Mucosa of rectum (tissue), 2 donors: ENCODE results near the gene MOSMO.

Experiments
- H3K27ac ChIP-seq, 2 donors: one replicate each; pipeline ENCODE4 v1.7.0; 2013; ENCODE audit warnings: inconsistent platforms in 2 of 2, low read depth in 2 of 2, low read length in 2 of 2
- H3K27me3 ChIP-seq, 2 donors: one replicate each; pipeline ENCODE4 v1.7.0; 2013; ENCODE audit warnings: low read length in 2 of 2; ENCODE audit not compliant: control insufficient read depth in 2 of 2, insufficient read depth in 2 of 2
- H3K36me3 ChIP-seq, 2 donors: one replicate each; pipeline ENCODE4 v1.7.0; 2013; ENCODE audit warnings: low read length in 2 of 2; ENCODE audit not compliant: control insufficient read depth in 2 of 2, insufficient read depth in 2 of 2
- H3K4me1 ChIP-seq, 2 donors: one replicate each; pipeline ENCODE4 v1.7.0; 2013; ENCODE audit warnings: low read length in 2 of 2, mild to moderate bottlenecking in 1 of 2; ENCODE audit not compliant: control insufficient read depth in 2 of 2, insufficient read depth in 2 of 2
- H3K4me3 ChIP-seq, 2 donors: one replicate each; pipeline ENCODE4 v1.7.0; 2013; ENCODE audit warnings: low read length in 2 of 2
- H3K9ac ChIP-seq, 2 donors: one replicate each; pipeline ENCODE4 v1.7.0; 2013; ENCODE audit warnings: low read length in 2 of 2, low read depth in 1 of 2, mild to moderate bottlenecking in 1 of 2
- H3K9me3 ChIP-seq, 2 donors: one replicate each; pipeline ENCODE4 v1.7.0; 2013; ENCODE audit warnings: low read length in 2 of 2; ENCODE audit not compliant: control insufficient read depth in 2 of 2
- donor health status: healthy.
- donor health status: Normal muscosa, but diverticular disease.

Gene MOSMO

DNA sequence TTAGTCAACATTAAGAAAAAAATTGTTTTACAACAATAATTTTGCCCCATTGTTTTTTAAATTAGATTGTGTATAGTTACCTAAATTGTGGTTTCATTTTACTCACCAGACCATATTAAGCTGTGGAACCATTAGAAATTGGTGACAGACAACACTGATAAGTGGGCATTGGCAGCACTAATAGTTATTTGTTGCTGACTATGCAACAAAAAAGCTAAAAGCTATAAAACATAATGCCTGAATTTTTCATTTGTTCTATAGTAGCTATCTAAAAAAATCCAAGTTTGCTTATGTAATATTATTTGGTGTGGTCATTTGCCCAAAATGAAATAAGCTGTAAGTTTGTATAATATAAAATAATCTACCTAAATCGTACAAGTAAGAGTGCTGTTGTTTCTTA is 70.7 kb downstream of the MOSMO start:
- Histone ChIP-seq H3K27ac (no peak overlapping the region), H3K4me3 (no peak overlapping the region), H3K4me1 (no peaks in the 10 kb centered on the region), H3K27me3 (no peaks in the 10 kb centered on the region), H3K9ac (no peak overlapping the region), H3K36me3 (no peaks in the 10 kb centered on the region), H3K9me3 (no peaks in the 10 kb centered on the region)

DNA sequence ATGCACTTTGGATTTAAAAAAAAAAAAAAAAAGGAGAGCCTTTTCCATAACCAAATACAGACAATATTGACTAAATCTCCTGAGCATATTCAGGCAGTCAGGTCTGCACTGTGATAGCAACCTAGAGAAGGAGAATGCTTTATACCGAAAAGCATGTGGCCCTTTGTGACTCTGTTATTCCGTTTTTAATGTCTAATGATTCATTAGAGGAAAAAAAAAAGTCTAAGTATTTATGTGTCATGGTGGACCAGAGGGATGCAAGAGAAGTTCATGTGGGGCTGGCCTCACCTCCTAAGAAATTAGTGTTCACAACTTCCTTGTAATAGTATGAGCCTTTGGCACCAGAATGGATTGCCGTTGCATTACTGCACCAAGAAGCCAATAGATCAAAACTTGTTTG is 73.1 kb downstream of the MOSMO start:
- H3K36me3 ChIP-seq = peaks cover 0 to 4% of the 10 kb centered on the region in 2 donors
- H3K9me3 ChIP-seq = no peaks in the 10 kb centered on the region
- H3K4me3 ChIP-seq = no peak overlapping the region
- no peak overlapping the region for H3K27ac ChIP-seq
- no peak overlapping the region for H3K9ac ChIP-seq
- H3K4me1 ChIP-seq = no peaks in the 10 kb centered on the region
- no peaks in the 10 kb centered on the region for H3K27me3 ChIP-seq

DNA sequence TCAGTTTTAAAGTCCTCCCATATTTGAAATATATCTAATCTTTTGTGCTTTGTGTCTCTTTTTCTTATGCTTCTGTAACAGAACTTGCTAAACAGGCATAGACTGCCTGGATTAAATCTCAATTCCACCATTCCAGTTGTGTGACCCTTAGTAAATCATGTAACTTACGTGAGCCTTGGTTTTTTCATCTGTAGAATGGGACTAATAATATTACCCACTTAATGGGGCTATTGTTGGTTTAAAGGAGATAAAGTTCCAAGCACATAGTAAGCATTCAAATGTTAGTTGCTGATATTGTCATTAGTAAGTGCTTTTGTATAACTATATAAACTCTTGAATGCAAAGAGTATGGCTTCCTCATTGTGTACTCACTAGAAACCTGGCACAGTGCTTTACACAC is 78.5 kb downstream of the MOSMO start:
- peaks cover 0 to 8% of the 10 kb centered on the region in 2 donors for H3K36me3 ChIP-seq
- no peak overlapping the region for H3K27ac ChIP-seq
- H3K27me3 ChIP-seq = no peaks in the 10 kb centered on the region
- no peak overlapping the region for H3K4me3 ChIP-seq
- no peak overlapping the region for H3K9ac ChIP-seq
- H3K9me3 ChIP-seq = no peaks in the 10 kb centered on the region
- no peaks in the 10 kb centered on the region for H3K4me1 ChIP-seq

DNA sequence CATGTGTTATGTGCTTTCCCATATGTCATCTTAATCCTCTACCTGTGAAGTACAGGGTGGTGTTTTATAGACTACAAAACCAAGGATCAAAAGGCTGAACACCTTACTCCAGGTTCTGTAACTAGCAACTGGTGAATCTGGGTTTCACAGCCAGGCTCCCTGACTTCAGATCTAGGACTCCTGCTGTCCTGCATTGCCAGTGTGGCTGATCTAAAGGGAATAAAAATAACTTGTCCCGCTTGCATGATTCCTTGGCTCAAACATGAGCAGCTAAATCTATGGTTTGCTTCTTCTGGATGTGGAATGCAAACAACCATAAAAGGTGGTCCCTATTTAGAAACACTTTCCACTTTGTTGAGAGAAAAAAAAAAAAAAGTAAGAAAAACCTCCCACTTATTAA is 80.7 kb downstream of the MOSMO start:
- Histone ChIP-seq H3K9ac (no peak overlapping the region), H3K27ac (no peak overlapping the region), H3K9me3 (no peaks in the 10 kb centered on the region), H3K27me3 (no peaks in the 10 kb centered on the region), H3K4me1 (no peaks in the 10 kb centered on the region), H3K36me3 (peaks cover 0 to 8% of the 10 kb centered on the region in 2 donors), H3K4me3 (no peak overlapping the region)

DNA sequence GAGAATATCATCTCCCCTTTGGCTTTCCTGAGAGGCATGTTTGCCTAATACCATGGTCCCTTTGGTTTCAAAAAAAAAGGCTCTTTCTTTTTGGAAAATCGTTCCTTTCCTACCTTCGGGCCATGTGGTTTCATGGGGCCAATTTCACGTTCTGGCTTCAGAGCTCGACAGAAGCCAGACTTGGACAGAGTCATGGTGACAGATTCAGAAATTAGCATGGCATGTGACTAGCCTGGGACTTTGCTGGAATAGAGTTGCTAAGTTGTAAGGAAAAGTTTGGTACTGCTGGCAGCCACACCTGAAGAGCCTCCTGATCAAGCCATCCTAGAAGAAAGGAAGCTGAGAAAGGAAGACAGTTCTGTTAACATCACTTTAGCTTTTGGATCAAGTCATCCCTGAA is 82.0 kb downstream of the MOSMO start:
- no peaks in the 10 kb centered on the region for H3K27me3 ChIP-seq
- H3K4me3 ChIP-seq = no peak overlapping the region
- H3K36me3 ChIP-seq = peaks cover 0 to 8% of the 10 kb centered on the region in 2 donors
- no peaks in the 10 kb centered on the region for H3K4me1 ChIP-seq
- no peaks in the 10 kb centered on the region for H3K9me3 ChIP-seq
- no peak overlapping the region for H3K9ac ChIP-seq
- H3K27ac ChIP-seq = no peak overlapping the region

DNA sequence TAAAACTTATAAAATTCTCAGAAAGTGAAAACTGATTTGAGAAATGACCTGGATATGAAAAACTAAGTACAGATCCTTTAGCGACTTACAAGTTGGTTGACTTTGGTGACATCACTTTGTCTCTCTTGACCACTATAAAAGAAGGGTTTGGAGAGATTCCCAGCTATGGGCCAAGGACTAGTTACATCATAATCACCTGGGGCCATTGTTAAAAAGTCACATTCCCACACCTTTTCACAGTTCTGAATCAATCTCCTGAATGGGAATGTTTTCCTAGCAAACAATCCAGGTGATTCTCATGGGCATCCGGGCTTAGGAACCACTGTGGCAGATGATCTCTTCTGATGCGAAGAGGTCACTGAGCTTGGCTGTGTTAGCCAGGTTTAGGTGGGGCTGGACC is 83.8 kb downstream of the MOSMO start:
- H3K9ac ChIP-seq = no peak overlapping the region
- H3K9me3 ChIP-seq = no peaks in the 10 kb centered on the region
- H3K27ac ChIP-seq = no peak overlapping the region
- H3K4me1 ChIP-seq = no peaks in the 10 kb centered on the region
- H3K4me3 ChIP-seq = no peak overlapping the region
- no peaks in the 10 kb centered on the region for H3K27me3 ChIP-seq
- H3K36me3 ChIP-seq = no peaks in the 10 kb centered on the region

DNA sequence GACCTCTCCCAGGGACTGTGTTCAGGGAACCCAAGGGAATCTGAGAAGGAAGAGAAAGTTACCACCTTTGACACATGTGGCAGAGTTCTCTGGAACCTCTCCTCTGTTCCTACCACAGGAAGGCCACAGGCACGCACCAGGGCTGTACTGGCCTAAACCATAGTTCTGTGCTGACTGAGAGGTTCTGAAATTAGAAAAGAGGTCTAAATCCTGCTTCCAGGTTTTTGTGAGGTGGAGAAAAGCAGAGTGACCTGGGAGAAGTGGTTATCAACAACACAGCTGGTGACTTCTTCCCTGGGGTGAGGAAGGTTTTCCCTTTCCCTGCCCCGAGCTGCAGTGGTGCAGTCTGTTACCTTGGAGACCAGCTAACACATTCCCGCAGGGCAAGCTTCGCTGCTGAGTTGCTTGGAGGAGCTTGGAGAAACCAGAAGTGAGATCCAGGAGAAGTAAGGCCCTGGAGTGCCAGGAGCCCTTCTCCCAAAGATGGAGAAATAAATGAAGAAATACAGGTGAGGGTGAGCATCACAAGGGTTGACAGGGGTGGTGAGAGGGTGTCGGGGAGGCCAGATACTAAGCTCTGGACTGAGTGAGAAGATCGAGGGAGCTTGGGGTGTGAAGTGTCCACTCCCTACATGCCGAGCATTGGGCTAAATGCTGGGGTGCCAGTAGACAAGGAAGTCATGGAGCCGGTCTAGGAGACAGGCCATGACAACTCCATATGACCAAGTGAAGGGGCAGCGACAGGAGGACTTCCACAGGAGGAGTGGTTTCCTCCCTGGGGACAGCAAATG is 84.4 kb downstream of the MOSMO start, which contains the start of gene VWA3A:
Gene VWA3A, plus strand, starts transcription at position 399 of the 791 bp plus-strand sequence. Its CDS starts 97 bp downstream, at position 496.
- Histone ChIP-seq H3K27ac (no peak within 1 kb of the TSS), H3K27me3 (no peaks in the 10 kb centered on the region), H3K4me1 (no peaks in the 10 kb centered on the region), H3K36me3 (no peaks in the 10 kb centered on the region), H3K4me3 (no peak within 1 kb of the TSS), H3K9me3 (no peaks in the 10 kb centered on the region), H3K9ac (no peak within 1 kb of the TSS)

DNA sequence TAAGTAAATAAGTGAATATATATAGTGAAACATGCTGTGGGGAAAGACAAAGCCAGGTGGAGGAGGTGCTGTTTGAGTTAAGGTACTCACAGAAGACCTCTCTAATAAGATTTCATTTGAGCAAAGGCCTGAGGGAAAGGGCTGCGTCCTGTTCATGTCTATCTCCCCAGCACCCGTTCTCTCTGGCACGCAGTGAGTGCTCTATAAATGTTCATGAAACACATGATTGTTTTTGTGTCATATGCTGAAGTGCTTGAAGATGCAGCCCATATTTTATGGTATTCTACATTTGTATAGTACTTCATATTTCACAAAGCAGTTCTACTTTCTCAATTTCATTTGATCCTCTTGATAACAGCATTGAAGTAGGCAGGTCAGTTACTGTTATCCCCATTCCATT is 85.4 kb downstream of the MOSMO start:
- no peak overlapping the region for H3K4me3 ChIP-seq
- H3K9me3 ChIP-seq = no peaks in the 10 kb centered on the region
- no peak overlapping the region for H3K9ac ChIP-seq
- H3K27me3 ChIP-seq = no peaks in the 10 kb centered on the region
- no peaks in the 10 kb centered on the region for H3K4me1 ChIP-seq
- no peak overlapping the region for H3K27ac ChIP-seq
- no peaks in the 10 kb centered on the region for H3K36me3 ChIP-seq

DNA sequence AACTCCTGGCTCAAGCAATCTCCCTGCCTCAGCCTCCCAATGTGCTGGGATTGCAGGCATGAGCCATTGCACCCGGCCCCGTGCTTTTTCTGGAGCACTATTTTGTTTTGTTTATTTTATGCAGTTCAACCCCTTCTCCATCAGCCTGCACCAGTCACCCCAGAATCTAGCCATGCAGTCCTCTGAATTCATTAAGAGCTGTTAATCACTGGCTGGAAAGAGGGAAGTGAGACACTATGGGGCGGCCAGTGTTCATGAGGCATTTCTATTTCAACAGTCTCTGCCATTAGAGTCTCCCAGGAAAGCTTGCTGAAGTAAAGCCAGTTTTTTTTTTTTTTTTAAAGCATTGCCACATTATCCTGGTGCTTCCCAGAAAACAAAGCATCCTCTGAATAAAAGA is 86.1 kb downstream of the MOSMO start:
- Histone ChIP-seq H3K4me1 (no peaks in the 10 kb centered on the region), H3K36me3 (no peaks in the 10 kb centered on the region), H3K4me3 (no peak overlapping the region), H3K27me3 (no peaks in the 10 kb centered on the region), H3K9me3 (no peaks in the 10 kb centered on the region), H3K27ac (no peak overlapping the region), H3K9ac (no peak overlapping the region)

DNA sequence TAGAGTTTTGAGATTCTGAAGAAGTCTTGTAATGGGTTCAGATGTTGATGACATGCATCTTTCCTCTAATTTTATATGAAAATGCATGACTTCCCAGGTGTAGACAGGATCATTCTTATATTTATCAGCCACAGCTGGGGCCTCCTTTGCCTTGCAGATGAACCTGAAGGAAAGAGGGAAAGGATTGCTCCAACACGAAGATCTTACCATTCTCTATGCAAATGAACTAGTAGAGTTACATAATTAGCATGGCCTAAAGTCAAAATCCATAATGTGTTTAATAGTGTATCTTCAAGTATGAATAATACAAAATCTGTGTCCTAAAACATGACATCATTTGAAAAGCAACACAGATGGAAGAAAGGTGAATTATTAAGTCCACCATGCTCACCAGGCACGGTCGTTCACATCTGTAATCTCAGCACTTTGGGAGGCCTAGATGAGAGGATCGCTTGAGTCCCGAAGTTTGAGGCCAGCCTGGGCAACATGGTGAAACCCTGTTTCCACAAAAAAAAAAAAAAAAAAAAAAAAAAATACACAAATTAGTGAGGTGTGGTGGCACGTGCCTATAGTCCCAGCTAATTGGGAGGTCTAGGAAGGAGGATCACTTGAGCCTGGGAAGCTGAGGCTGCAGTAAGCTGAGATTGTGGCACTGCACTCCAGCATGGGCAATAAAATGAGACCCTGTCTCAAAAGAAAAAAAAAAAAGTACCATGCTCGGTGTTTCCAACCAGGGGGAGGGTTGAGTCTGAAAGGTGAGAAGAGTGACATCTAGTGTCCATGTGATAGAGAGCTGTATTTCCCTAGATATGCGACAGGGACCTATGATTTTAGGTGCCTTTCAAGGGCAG is 90.7 kb downstream of the MOSMO start:
- peak overlapping the region in 1 of 2 donors; percentile 35 for H3K4me3 ChIP-seq
- no peak overlapping the region for H3K27ac ChIP-seq
- no peaks in the 10 kb centered on the region for H3K9me3 ChIP-seq
- no peaks in the 10 kb centered on the region for H3K36me3 ChIP-seq
- no peak overlapping the region for H3K9ac ChIP-seq
- no peaks in the 10 kb centered on the region for H3K4me1 ChIP-seq
- no peaks in the 10 kb centered on the region for H3K27me3 ChIP-seq
